Psoas muscle (tissue), 8 donors: ENCODE data around the gene CFAP20. TPM values are rescaled to one million over a fixed set of nuclear protein-coding genes. Genes with fewer than 3 reads are reported as not detected.

Source experiments
- ATAC-seq, 4 donors: fragments of 200-7000 bp; cut with Tn5 transposase; one replicate each; pipeline ENCODE4 v1.9.1; 2020; ENCODE audit warnings: moderate library complexity in 3 of 4, mild to moderate bottlenecking in 2 of 4
- DNase-seq, 2 donors: peaks; one replicate each; pipeline ENCODE4 v3.0.0-alpha.2; 2020
- H3K27ac ChIP-seq: fragments of 200-600 bp; one replicate; pipeline ENCODE4 v1.8.0; 2022
- H3K27me3 ChIP-seq, 3 donors: fragments of 200-600 bp in 1 of 3; one replicate each; pipeline versions ENCODE4 v1.6.1 to v1.8.0; 2013 to 2022; ENCODE audit warnings: low read length in 2 of 3, mild to moderate bottlenecking in 2 of 3, moderate library complexity in 1 of 3; ENCODE audit not compliant: insufficient read depth in 3 of 3
- H3K36me3 ChIP-seq, 2 donors: fragments of 200-600 bp in 1 of 2; one replicate each; pipeline versions ENCODE4 v1.6.1 to v1.8.0; 2013 to 2022; ENCODE audit warnings: low read depth in 1 of 2, mild to moderate bottlenecking in 1 of 2, moderate library complexity in 1 of 2; ENCODE audit not compliant: insufficient read depth in 1 of 2
- H3K4me1 ChIP-seq: fragments of 200-600 bp; one replicate; pipeline ENCODE4 v1.8.0; 2022
- H3K4me3 ChIP-seq: fragments of 200-600 bp; one replicate; pipeline ENCODE4 v1.8.0; 2022; ENCODE audit warnings: mild to moderate bottlenecking
- H3K9me3 ChIP-seq: fragments of 200-600 bp; one replicate; pipeline ENCODE4 v1.8.0; 2022
- WGBS, 3 donors: extraction: QIAGEN DNeasy Blood & Tissue Kit; methylation state at CpG; one replicate each; pipeline versions ENCODE4 v1.1.6 to v1.1.7; 2013; 5-methylcytosine and 5-hydroxymethylcytosine counted together
- intact Hi-C, 2 donors: fragments of 100-400 bp; cut with DNase I; formaldehyde crosslinking; loops; one replicate each; pipeline versions ENCODE4 v1.11.0 to v1.14.2; 2022
- polyA plus RNA-seq, 3 donors: library from polyadenylated mRNA; stranded (reverse); fragments of 200-250 nt; gene quantifications; one replicate each; pipeline ENCODE4 v1.2.3, GENCODE V29; 2013
- total RNA-seq, 4 donors: library from RNA; stranded (reverse); fragmentation: NEBNext Ultra II Directional in 2 of 4; extraction: Animal tissue kit (Norgen Biotek cat#: 25700) in 2 of 4; gene quantifications; one replicate each; pipeline versions ENCODE4 v1.2.1 to v1.2.4, GENCODE V29; 2021 to 2023
- TF ChIP-seq, protein P1 (sequence below): fragments of 200-600 bp; IDR thresholded peaks from one replicate; pipeline ENCODE4 v1.8.0; 2022; ENCODE audit warnings: antibody characterized with exemption
- donor health status: healthy with polysubstance abuse.
- donor health status: DM: no; HTN: no; CAD: no; lungs with moderate emphysema.
- donor health status: Bipolar disorder and iron deficiency.
- donor health status: healthy.
- donor health status: DM: yes; HTN: yes; CAD: no.
- donor health status: DM: no; HTN: no; CAD: no.
- donor health status: DM: no; HTN: no; CAD: no.
- donor health status: DM: yes; HTN: yes; CAD: no.

The CFAP20 gene
- total and polyA plus RNA-seq, 7 donors: 5.6 to 22.0 (median 9.4) TPM

DNA sequence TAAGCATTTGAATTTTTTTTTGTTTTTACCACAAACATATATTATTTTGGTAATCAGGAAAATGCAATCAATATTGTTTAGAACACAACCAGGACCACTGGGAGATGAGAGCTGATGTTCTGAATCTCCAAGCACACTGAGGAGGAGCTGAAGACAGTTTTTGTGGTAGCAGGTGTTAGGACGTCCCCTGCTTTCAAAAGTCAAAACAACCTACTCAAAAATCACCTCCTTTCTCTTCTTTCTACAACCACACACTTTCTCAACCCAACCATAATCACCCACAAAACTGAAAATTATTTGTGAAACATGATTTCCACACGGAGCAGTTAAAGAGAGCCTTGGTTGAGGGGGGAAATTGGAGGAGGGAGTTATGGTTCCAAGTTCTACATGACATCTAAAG, 26.7 kb upstream of the CFAP20 start:
- Histone ChIP-seq H3K36me3 (peaks cover 0 to 37% of the 10 kb centered on the region in 2 donors), H3K4me1 (no peaks in the 10 kb centered on the region), H3K9me3 (no peaks in the 10 kb centered on the region), H3K4me3 (no peak overlapping the region), H3K27me3 (no peaks in the 10 kb centered on the region), H3K27ac (no peak overlapping the region)
- DNase-seq (no peak), ATAC-seq (no peak)
- intact Hi-C loops: no loop called here
- WGBS, 3 donors: 52 to 65% (median 56%) methylated on average over 2 of the region's 2 CpGs
- TF ChIP-seq, protein P1, sequence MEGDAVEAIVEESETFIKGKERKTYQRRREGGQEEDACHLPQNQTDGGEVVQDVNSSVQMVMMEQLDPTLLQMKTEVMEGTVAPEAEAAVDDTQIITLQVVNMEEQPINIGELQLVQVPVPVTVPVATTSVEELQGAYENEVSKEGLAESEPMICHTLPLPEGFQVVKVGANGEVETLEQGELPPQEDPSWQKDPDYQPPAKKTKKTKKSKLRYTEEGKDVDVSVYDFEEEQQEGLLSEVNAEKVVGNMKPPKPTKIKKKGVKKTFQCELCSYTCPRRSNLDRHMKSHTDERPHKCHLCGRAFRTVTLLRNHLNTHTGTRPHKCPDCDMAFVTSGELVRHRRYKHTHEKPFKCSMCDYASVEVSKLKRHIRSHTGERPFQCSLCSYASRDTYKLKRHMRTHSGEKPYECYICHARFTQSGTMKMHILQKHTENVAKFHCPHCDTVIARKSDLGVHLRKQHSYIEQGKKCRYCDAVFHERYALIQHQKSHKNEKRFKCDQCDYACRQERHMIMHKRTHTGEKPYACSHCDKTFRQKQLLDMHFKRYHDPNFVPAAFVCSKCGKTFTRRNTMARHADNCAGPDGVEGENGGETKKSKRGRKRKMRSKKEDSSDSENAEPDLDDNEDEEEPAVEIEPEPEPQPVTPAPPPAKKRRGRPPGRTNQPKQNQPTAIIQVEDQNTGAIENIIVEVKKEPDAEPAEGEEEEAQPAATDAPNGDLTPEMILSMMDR: no peak

DNA sequence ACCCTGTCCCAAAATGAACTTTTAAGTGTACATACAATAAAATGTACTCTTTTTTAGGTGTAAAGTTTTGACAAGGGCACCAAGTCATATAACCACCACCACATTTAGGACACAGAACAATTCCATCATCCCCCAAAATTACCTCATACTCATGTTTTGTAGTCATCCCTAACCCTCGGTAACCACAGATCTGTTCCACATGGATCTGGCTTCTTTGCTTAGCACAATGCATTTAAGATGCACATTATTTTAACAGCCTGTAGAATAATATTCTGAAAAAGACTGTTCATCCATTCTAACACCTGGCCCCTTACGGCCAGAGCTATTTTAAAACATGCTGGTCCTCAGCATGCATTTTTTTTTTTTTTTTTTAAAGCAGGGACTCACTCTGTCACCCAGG, 25.2 kb upstream of the CFAP20 start:
- H3K4me3 ChIP-seq: no peak overlapping the region
- H3K27me3 ChIP-seq: no peaks in the 10 kb centered on the region
- H3K9me3 ChIP-seq: no peaks in the 10 kb centered on the region
- H3K27ac ChIP-seq: no peak overlapping the region
- ATAC-seq: no peak
- 77 to 92% (median 78%) methylated on average over 2 of the region's 2 CpGs for WGBS, 3 donors
- no peak for DNase-seq
- TF ChIP-seq, protein P1: no peak
- intact Hi-C loops: no loop called here
- peaks cover 0 to 22% of the 10 kb centered on the region in 2 donors for H3K36me3 ChIP-seq
- H3K4me1 ChIP-seq: no peaks in the 10 kb centered on the region

DNA sequence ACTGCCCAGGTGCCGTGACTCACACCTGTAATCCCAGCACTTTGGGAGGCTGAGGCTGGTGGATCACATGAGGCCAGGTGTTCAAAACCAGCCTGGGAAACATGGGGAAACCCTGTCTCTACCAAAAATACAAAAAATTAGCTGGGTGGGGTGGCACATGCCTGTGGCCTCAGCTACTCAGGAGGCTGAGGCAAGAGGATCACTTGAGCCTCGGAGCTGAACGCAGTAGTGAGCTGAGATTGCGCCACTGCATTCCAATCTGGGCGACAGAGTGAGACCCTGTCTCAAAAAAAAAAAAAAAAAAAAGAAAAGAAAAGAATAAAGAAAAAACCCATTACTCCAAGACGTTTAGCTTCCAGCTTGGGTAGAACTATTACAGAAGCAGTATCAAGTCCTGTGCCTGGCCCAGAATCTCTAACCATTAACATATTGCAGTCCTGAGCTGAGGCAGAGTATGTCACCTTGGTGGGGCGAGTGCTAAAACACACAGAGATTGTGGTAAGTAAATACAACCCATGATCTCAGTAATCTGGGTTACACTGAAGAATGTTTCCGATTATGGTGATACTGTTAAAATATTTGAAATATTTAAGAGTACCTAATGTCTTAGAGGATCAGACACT, 23.2 kb upstream of the CFAP20 start:
- no peaks in the 10 kb centered on the region for H3K27me3 ChIP-seq
- no peaks in the 10 kb centered on the region for H3K9me3 ChIP-seq
- TF ChIP-seq, protein P1: no peak
- ATAC-seq (no peak), DNase-seq (no peak)
- WGBS, 3 donors: 80 to 87% (median 86%) methylated on average over 8 of the region's 8 CpGs
- intact Hi-C loops: no loop called here
- H3K36me3 ChIP-seq: peaks cover 0 to 4% of the 10 kb centered on the region in 2 donors
- H3K4me1 ChIP-seq: no peaks in the 10 kb centered on the region
- H3K27ac ChIP-seq: no peak overlapping the region
- no peak overlapping the region for H3K4me3 ChIP-seq

DNA sequence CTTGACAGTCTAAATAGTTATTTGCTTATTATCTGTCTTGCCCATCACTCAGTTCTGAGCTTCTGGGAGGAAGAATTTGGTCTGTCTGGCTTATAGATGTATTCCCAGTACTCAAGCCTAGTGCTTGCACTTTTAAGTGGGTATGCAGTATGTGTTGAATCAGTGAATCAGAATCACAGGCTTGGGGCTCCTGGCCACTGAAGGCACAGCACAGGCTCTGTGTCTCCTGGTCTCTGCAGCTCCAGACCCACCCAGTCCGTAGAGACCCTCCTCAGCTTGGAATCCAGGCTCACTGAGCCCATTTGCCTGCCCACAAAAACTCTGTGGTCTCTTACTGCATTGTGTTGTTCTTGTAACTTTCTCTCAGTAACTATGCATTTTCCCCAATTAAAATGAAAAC, 19.3 kb upstream of the CFAP20 start:
- no peak for DNase-seq
- no peak for ATAC-seq
- intact Hi-C loops: no loop called here
- H3K9me3 ChIP-seq: no peaks in the 10 kb centered on the region
- no peak overlapping the region for H3K4me3 ChIP-seq
- H3K36me3 ChIP-seq: no peaks in the 10 kb centered on the region
- no peaks in the 10 kb centered on the region for H3K27me3 ChIP-seq
- H3K27ac ChIP-seq: no peak overlapping the region
- 72 to 83% (median 78%) methylated on average over 1 of the region's 1 CpG for WGBS, 3 donors
- no peaks in the 10 kb centered on the region for H3K4me1 ChIP-seq
- TF ChIP-seq, protein P1: no peak

DNA sequence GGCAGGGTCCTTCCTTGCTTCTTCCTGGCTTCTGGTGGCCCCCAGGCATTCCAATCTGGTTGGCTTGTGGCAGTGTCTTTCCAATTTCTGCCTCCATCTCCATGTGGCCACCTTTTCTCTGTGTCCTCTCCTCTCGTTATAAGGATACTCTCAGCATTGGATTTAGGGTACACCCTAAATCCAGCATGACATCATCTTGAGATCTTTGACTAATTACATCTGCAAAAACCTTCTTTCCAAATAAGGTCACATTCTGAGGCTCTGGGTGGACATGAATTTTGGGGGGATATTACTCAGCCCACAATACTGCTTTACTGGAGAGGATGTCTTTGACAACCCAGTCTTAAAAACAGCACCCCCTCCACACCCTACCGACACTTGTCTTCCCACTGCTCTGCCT, 18.9 kb upstream of the CFAP20 start:
- 78 to 94% (median 93%) methylated on average over 2 of the region's 2 CpGs for WGBS, 3 donors
- H3K4me3 ChIP-seq: no peak overlapping the region

More for the DNA sequence above, 18.9 kb upstream of the CFAP20 start:
- Histone ChIP-seq H3K27ac (no peak overlapping the region), H3K36me3 (no peaks in the 10 kb centered on the region), H3K27me3 (no peaks in the 10 kb centered on the region), H3K9me3 (no peaks in the 10 kb centered on the region), H3K4me1 (no peaks in the 10 kb centered on the region)
- intact Hi-C loops: no loop called here
- TF ChIP-seq, protein P1: no peak
- ATAC-seq (no peak), DNase-seq (no peak)
